GM12875 (cell line): ENCODE results near the gene APBB3.
A peak's percentile ranks its signal among the peaks of the same experiment; 100 is the strongest.

Experiments used
- H3K4me3 ChIP-seq: one replicate; pipeline ENCODE4 v1.5.1; 2011; ENCODE audit warnings: low read depth, low read length, control low read depth
- CTCF ChIP-seq: IDR thresholded peaks from 2 replicates; pipeline ENCODE4 v1.5.1; 2011; ENCODE audit warnings: low read depth, mild to moderate bottlenecking, control low read depth, inconsistent platforms, low read length, moderate library complexity, borderline replicate concordance; ENCODE audit not compliant: insufficient read depth

APBB3 gene

GRCh38 chr5:140561753-140562523 lies 2.5 kb downstream of the APBB3 start:
- H3K4me3 ChIP-seq = no peak overlapping the region
- no peak for TF ChIP-seq CTCF

- TF ChIP-seq CTCF = no peak
- H3K4me3 ChIP-seq = no peak overlapping the region
Observed at GRCh38 chr5:140560227-140560626, 4.2 kb downstream of the APBB3 start.

- no peak for TF ChIP-seq CTCF
- H3K4me3 ChIP-seq = no peak overlapping the region
Observed at GRCh38 chr5:140558542-140558941, 5.9 kb downstream of the APBB3 start.

GRCh38 chr5:140557965-140558364 lies 6.4 kb downstream of the APBB3 start:
- no peak for TF ChIP-seq CTCF
- no peak overlapping the region for H3K4me3 ChIP-seq

- TF ChIP-seq CTCF = no peak
- H3K4me3 ChIP-seq = peak within 1 kb of the TSS; percentile 91
Observed at GRCh38 chr5:140557136-140557805, 7.1 kb downstream of the APBB3 start, which contains the start of gene SRA1. SRA1 (minus strand) TSS chr5:140557473; CDS start chr5:140557452, 21 bp downstream.

- peak overlapping the region; percentile 91 for H3K4me3 ChIP-seq
- no peak for TF ChIP-seq CTCF
Observed at GRCh38 chr5:140556438-140556837, 8.0 kb downstream of the APBB3 start.
